Activated gamma-delta T cell (primary cell): Measurements from ENCODE around the gene SLCO2A1.

Experiments
- DNase-seq: peaks from one replicate; lab custom pipeline; 2025; lab: John Stamatoyannopoulos, UW

Gene SLCO2A1

DNA sequence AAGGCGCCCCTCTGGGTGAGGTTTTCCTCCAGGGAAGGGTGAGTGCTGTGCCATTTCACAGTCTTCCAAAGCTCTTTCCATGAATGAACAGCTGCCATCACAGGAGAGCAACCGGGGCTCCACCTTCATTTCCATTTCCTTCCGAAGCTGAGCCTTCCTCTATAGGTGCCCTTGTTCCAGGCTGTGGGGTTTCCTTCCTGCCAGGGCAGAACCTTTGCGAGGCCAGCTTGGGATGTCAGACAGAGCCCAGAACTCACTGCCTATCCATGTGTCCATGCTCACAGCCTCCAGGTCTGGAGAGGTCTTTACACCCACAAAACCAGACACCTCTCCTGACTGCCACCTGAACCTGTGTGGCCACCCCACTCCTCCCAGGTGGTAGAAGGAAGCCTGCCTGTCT lies 49.2 kb downstream of the SLCO2A1 start:
- no peak for DNase-seq

DNA sequence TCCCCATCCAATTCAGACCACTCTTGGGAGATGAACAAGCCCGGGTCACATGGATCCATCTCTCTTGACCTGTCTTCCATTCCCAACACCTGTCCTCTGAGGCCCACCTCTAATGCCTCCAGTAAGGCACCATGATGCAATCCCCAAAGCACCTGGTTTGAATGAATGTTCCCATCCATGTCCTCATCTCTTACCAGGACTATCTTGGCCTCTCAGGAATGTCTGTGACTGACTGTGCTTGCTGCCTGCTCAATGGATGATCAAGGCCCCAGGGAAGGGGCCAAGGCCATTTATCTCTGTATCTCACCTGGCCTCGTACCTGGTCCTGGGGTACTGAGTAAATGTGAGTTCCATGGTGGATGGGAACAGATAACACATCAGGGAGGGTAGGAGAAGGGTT lies 49.7 kb downstream of the SLCO2A1 start:
- DNase-seq, result no peak

DNA sequence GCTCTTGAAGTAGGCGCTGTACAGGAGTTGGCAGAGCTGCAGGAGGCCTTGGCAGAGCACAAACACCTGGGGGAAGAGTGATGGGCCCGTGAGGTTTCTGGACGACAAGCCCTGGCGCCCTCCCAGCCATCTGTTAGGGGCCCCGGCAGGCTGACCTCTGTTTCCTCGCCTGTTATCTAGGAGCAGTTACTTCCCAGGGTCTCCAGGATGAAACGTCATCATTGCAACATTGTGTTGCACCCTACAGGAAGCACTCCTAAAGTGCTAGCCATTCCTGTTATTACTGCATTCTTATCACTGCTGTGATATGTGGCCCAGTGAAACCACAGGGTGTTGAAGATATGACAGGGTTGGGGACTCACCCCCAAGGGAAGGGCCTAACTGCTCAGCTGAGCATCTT lies 50.2 kb downstream of the SLCO2A1 start:
- DNase-seq, result no peak

DNA sequence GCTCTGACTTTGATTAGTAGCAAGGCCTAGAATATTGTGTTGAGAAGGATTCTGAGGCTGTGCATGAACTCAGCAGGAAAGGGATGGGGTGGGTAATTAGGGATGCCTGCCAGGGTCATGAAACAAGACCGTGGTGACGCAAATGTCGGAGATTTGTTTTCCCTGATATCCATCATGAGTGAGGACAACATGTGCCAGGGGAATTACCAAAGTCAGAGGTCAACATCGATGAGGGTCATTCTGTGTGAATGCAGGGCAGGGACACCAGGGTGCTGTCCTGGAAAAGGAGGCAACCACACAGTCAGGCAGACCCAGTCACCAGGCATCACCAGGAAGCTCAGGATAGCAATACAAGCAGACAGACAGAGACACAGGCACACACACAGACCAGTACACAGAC lies 52.2 kb downstream of the SLCO2A1 start:
- DNase-seq, result no peak

DNA sequence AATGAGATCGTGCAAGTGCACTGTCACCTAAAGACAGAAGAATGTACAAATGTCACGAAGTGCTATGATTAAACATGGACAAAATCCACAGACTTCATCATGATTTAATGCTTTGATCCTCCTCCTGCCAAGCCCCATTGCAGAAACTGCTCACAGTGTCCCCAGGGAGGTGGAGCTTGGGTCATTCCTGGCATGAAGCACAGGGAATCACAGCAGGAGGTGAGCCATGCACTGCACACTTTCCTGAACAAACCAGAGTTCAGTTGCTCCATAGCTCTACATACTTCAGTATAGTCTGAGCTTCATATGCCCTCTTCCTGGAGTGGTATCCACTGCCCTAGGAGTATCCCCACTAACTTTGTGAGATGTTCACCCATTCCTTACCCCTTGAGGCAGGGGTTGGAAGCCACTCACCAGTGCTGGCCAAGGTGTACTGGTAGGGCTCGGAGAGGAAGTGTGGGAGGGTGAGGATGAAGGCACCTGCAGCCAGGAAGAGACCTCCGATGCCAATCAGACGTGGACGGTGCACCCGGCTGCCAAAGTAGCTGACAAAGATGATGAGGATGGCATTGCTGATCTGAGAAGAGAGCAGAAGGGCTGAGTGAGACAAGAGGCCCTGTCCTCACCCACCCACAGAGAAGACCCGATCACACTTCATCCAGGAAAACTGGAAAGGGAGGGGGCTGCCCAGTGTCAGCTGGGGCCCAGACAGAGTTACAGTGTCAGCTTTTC lies 56.3 kb downstream of the SLCO2A1 start:
- no peak for DNase-seq

DNA sequence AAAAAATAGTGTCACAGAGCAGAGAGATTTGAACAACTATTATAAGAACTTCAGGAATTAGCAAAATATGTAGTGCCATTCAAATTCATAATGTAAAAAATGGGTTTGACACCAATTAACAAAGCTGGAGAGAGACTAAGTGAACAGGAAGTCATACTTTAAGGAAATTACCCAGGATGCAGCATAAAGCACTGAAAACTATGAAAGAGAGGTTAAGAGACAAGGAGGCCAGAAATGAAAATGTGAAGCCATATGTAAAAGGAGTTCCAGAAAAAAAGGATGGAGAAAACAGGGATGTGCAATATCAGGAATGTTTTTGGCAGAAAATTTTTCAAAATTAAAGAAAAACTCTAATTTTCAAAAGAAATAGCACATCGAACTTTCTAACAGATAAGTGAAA lies 57.6 kb downstream of the SLCO2A1 start:
- no peak for DNase-seq

DNA sequence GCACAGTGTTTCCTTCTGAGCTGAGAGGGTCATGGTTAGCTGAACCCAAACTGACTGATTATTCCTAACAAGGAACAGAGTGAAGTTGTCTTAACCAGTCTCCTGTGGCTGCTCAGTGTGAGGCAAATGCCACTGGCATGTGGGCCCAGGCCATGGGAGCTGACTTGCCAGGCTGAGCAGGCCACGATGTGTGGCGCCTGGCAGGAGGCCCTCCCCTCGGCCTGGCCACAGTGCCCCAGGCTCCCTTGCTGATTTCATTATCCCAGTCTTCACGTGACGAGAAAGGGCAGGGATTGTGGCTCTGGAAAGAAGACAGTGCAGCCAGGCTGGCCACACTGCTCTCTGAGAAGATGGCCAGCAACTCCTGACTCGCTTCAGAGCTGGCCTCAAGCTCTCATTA lies 58.8 kb downstream of the SLCO2A1 start:
- no peak for DNase-seq

DNA sequence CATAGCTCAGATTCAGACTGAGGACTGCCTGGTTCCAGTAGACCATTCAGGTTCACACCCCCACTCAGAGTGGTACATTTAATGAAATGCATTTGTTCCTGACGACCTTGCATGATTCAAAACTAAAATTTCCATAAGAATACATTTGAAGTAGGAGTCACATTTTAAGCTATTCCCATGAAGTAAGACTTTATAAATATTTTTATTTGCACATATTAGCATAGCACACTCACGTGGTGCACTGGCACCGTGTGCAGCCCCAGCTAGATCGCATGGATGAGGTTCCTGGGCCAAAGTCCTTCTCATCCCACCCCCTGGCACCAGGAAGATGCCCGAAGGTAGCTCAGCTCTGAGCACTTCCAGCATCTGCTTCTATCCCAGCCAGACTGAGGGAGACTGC lies 59.4 kb downstream of the SLCO2A1 start:
- no peak for DNase-seq

DNA sequence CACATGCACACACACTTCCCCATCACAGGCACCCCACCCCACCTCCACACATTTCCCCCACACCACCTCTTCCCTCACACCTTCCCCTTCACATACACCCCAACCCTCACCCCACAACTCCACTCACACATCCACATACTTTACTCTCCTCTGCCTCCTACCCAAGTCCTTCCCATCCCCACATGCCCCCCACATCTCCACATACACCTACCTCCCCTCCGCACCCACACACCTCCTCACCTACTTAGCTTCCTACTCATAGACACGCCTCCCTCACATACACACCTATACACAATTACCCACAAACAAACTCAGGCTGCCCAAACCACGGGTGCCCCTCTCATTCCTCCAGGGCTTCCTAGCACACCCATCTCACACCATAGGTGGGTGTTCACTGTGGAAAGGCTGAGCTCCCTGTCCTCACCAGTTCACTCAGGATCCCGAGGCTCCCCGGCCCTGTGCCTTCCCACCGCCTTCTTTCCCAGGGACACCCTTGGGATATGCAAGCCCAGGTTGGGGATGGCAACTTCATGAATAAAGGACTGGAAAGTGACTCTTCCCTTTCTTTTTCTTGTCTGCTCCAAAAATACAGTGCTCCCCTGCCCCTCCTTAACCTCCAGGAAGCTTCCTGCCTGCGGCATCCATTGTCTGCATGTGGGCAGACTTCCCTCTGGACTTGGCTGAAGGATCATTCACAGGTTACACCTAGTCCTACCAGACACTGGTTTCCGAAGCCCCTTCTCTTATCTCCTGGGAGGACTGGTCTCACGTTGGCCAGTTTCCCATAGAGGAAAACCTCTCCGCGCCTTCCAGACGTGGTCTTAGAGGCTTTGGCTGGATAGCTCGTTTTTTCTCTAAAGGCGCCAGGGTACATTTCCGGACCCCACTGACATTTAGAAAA lies 61.5 kb downstream of the SLCO2A1 start:
- no peak for DNase-seq

DNA sequence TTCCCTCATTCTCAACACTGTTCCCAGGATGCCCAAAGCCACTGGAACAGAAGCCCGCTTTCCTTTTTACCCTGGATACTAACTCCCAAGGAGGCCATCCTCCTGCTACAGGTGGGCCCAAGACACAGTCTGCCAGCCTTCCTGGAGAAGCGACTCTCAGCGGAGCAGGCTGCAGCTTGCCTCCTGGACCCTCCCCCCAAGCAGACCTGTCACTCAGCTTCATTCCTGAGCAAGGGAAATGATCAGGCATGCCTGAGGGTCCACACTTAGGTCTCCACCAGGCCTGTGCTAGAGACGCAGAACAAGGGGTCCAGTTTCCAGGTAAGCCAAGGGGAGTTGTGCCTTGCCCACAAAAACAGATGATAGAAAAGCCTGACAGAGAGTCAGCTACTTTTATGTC lies 62.8 kb downstream of the SLCO2A1 start:
- DNase-seq, result no peak

DNA sequence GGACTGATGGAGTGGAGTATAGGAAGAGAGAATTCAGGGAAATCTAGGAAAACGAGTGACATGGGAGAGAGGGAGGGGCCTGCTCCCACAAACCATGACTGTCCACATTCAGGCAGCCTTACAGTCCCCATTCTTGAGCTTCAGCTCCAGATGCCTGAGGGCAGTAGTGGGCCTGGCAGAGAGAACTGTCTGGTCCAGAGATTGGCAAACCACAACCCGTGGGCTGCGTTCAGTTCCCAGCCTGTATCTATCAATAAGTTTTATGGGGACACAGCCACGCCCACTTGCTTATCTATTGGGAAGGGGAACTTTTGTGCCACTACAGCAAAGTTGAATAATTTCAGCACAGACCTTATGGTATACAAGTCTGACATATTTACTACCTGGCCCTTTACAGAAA lies 63.8 kb downstream of the SLCO2A1 start:
- no peak for DNase-seq

DNA sequence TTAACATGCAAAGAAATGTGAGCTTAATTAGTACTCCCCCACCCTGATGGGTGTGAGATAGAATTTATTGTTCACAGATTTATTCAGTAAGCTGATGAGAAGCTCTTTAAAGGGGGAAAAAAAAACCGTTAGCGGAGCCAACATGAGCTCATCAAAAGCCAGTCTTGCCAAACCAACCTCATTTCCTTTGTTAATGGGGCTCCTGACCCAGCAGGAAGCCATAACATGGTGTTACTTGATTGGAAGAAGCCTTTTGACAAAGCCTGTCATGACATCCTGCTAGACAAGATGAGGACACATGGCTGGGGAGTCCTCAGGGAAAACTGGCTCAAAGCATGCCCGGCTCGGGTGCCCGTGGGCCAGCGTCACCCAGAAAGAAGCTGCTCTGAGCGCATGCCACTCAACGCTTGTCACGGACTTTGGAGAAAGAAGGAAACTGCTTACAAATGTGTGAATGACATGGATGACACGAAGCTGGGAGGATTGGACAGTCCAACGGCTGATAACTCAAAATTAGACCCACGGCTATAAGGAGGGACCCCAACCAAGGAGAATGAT lies 64.6 kb downstream of the SLCO2A1 start:
- DNase-seq, result no peak

DNA sequence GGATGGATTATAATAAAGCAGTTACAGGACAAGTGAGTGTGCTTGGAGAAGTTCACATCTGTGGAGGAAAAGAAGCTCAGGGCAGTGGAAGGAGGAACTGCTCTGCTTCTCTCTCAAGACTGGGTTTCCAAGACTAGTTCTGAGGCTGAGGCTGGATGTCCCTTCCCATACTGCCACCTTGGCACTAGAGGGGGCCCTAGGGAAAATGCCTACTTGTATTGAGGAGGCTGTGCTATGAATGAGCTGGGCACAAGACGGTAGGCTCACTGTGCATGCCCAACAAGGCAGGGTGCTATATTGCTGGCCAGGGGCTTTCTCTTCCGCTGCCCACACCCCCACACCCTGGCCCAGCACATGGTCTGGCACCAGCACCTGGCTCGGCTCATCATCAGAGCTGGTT lies 65.2 kb downstream of the SLCO2A1 start:
- no peak for DNase-seq

DNA sequence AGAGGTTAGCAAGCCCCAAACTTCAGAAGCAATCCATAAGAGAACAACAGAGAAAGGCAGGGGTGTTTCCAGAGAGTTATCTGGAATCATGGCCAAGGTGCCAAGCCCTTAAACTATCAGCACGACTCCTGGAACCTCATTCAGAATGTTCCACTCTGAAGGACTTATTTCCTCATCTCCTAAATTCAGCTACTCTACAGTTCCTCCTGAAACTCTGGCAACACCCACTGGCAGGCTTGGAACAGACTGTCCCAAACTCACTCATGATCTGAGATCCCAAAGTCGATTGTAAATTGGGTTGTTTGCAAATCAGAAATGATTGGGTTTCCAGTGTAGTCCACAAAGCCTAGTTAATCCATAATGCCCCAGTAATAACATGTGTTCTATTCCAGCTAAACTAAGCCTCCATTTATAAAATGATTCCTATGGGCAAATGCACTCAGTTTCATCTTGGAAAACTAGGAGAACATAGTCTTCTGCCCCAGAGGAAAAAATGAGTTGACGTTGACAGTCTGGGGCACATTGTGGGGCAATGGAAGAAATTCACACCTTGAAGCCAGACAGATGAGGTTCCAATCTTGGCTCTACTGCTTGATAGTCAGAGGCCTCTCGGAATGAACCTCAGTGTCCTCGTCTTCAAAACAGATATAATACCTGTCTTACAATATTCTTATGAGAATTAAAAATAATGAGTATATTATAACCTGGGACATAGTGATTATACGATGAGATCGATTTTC lies 65.9 kb downstream of the SLCO2A1 start:
- DNase-seq, result no peak

DNA sequence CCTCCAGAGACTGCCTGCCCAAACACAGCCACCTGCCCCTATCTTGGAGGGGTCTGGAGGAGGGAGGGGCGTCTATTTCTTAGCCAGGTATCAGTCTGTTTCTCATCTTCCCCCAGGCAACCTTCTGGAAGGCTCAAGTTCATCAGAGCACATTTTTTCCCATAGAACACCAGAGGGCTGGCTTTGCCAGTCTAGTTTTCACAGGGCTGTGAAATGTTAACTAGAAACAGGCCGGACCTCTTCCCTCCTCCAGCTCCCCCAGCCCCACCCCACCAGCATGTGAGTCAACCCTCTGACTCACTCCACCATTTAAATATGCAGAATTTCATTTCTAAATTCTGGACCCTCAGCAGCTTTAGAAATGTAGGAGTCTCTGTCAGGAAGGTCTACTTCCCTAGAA lies 66.9 kb downstream of the SLCO2A1 start:
- no peak for DNase-seq

DNA sequence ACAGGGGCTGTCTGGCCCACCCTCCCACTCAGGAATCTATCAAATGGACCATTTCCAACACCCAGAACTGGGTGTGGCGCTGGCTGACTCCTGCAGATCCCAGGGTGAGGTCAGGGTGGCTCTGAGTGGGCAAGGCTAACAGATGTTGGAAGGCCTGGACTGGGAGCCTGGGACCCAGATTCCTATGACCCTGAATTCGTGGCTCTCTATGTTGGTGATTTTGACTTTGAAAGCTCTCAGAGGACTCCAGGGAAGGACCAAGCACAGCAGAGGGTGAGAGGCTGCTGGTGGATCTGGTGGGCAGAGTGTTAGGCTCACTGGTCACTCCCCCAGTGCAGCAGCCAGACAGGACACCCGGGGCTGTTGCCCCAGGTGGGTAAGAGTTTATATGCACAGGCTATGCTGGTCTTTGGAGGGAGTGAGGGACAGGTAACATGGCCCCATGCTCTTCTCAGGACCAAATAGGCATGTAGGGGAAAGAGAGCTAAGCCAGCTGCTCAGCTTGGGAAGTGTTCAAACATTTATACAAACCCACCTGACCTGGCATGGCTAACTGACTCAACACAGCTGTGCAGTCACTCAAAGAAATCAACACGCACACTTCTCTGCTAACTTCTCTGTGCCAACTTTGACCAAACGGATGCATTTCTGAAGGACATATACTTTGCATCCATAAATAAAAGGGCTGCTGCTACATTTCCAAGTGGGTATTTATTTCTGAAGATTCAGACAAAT lies 71.5 kb downstream of the SLCO2A1 start:
- no peak for DNase-seq

DNA sequence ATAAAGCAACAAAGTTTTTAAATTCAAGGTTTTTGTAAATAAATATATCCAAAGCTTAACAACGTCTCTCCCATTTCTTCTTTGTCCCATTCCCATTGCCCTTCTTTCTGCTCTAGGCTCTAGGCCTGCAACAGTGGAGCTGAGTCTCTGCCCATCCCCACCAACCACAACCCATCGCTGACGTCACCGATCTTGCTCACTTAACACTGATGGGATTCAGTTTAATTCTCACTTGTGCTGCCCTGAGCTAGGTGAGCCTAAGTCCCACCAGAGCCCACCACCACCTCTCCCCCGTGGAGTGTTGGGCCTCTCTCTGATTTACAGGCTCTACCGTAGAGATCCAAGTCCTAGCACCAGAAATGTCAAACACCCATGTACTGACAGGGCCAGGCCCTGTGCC lies 72.7 kb downstream of the SLCO2A1 start:
- DNase-seq, result no peak

DNA sequence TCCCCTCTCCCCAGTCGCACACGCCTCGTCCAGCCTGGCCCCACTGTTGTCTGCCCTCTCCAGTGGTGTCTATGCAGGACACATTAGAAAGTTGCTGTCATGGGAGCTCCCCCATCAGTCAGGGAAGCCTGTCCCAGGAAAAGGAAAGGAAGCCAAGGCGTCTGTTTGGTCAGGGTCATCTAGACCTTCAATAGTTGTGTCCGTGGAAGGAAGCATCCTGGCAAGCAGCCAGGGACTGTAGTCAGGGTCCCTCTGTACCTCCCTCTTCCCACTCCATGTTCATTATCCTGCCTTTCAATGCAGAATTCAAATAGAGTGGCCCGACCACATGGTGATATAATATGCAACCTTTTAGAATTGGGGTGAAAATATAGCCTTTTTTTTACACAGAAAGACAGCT lies 73.4 kb downstream of the SLCO2A1 start:
- DNase-seq, result no peak

DNA sequence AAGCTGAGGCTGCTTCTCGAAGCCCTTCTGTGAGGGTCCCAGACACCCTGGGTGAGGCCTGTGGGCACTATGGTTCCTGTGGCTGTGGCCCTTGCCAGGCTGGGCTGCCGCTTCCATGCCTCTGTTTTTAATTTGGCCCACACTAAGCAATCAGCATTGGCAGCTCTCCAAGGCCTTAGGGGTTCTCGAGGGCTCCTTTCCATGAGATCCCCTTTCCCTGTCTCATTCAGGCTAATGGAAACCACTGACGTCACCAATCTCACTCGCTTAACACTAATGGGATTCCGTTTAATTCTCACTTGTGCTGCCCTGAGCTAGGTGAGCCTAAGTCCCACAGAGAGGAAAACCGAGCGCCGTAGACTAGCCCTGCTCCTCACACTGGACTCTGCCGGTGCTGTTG lies 73.8 kb downstream of the SLCO2A1 start:
- DNase-seq, result no peak

DNA sequence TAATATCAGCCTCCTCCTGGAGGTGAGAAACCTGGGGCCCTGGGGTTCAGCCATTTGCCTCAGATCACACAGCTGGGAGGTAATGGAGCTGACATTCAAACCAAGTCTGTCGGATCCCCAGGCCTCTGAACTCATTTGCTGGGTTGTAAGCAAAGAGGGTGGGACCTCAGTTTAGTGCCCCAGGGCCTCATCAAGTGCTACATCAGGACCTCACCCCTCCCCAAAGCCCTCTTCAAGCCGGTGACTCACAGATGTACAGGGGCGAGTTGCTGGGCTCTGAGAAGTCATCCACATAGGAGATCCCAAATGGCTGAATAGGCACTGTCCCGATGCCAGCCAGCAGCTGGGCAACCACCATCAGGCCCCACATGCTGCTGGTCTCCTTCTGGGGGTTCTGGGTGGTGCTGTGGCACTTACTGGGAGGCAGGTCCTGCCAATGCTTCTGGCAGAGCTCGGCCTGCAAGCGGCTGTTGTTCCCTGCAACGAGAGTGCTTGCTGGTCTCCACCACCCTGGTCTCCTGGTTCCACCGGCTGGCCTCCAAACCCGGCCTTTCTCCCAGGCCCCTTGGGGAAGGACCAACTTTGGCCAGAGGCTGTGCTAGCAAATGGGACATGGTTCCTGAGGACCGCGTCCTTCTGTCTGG lies 74.9 kb downstream of the SLCO2A1 start:
- no peak for DNase-seq

DNA sequence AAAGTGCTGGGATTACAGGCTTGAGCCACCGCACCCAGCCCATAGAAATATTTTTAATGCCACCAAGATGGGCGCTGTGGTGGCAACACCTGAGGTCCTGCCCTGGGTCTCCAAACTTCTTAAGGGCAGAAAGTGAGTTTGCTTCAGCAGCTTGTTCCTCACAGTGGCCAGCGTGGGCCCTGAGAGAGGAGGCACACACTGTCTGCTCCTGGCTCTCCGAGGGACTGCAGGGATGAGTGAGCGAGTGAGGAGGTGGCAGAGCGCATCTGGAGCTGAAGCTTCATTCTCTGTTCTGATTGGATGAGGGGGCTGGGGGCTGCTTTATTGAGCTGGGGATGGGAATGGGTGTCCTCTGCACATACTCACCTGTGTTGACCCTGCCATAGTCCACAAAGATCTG lies 76.4 kb downstream of the SLCO2A1 start:
- no peak for DNase-seq
